Fibroblast of lung (primary cell): ENCODE results near the gene LTBP1.

Source experiments
- EZH2 ChIP-seq: IDR thresholded peaks from 2 replicates; pipeline ENCODE4 v1.5.1; 2012; ENCODE audit warnings: low read length, control low read depth, mild to moderate bottlenecking; ENCODE audit errors: missing control alignments
- TF ChIP-seq, protein P1 (sequence below), 2 donors: IDR thresholded peaks in 1 of 2; conservative IDR thresholded peaks in 1 of 2; 1 replicate in 1 of 2; 2 replicates in 1 of 2; pipeline ENCODE4 v1.5.1; 2011 to 2012; ENCODE audit warnings: low read length in 2 of 2, control low read depth in 1 of 2, inconsistent platforms in 1 of 2, low read depth in 1 of 2, mild to moderate bottlenecking in 1 of 2

DNA sequence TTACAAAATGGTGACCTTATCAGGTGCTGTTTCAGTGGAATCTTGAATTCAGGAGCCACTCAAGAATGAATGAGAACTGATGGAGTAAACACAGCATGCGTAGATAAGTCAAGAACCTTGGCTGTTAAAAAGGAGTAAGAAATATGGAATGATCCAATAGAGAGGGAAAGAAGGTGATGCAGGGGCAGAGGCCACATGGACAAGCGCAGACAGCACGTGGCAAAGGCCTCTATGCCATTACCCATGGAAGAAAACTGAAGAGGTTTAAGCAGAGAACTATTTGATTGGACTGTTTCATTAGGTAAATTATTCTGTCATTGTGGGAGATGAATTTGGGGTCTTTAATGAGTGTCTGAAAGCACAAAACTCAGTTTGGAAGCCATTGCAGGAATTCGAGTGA lies 387.3 kb downstream of the LTBP1 start:
- TF ChIP-seq, protein P1, sequence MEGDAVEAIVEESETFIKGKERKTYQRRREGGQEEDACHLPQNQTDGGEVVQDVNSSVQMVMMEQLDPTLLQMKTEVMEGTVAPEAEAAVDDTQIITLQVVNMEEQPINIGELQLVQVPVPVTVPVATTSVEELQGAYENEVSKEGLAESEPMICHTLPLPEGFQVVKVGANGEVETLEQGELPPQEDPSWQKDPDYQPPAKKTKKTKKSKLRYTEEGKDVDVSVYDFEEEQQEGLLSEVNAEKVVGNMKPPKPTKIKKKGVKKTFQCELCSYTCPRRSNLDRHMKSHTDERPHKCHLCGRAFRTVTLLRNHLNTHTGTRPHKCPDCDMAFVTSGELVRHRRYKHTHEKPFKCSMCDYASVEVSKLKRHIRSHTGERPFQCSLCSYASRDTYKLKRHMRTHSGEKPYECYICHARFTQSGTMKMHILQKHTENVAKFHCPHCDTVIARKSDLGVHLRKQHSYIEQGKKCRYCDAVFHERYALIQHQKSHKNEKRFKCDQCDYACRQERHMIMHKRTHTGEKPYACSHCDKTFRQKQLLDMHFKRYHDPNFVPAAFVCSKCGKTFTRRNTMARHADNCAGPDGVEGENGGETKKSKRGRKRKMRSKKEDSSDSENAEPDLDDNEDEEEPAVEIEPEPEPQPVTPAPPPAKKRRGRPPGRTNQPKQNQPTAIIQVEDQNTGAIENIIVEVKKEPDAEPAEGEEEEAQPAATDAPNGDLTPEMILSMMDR (conservative IDR thresholded peaks at IDR 0.05 in 1 of 2, IDR thresholded peaks at IDR 0.05 in 1 of 2; ENCODE audit: low read depth in 1 of 2, low read length in 2 of 2), result no peak
- TF ChIP-seq EZH2, result no peak
